Hepatocyte (in vitro differentiated cells): Measurements from ENCODE around the gene ADSS2. TPM values are rescaled to one million over a fixed set of nuclear protein-coding genes. Genes with fewer than 3 reads are reported as not detected.
"Not testable (repeated sequence)": the region's sequence is repeated elsewhere in the genome, so short reads cannot be mapped to it uniquely, and the experiment has no call there.

Experiments
- DNase-seq: peaks from one replicate; pipeline ENCODE4 v3.0.0-alpha.2; 2016; ENCODE audit warnings: low spot score
- H2AFZ ChIP-seq: fragments of 200-600 bp; sonication (generic); 2 replicates; pipeline ENCODE4 v1.6.0; 2016; ENCODE audit warnings: antibody characterized with exemption, mild to moderate bottlenecking
- H3K27ac ChIP-seq: fragments of 200-600 bp; sonication (generic); 2 replicates; pipeline ENCODE4 v1.5.1; 2016; ENCODE audit warnings: mild to moderate bottlenecking
- H3K27me3 ChIP-seq: fragments of 200-600 bp; sonication (generic); 2 replicates; pipeline ENCODE4 v1.6.1; 2016
- H3K36me3 ChIP-seq: fragments of 200-600 bp; sonication (generic); replicated peaks from 2 replicates; pipeline ENCODE4 v1.5.1; 2016; ENCODE audit warnings: low read depth; ENCODE audit not compliant: insufficient read depth
- H3K4me1 ChIP-seq: fragments of 200-600 bp; sonication (generic); 2 replicates; pipeline ENCODE4 v1.5.1; 2016; ENCODE audit warnings: mild to moderate bottlenecking, moderate library complexity; ENCODE audit not compliant: insufficient read depth
- H3K4me2 ChIP-seq: fragments of 200-600 bp; sonication (generic); 2 replicates; pipeline ENCODE4 v1.6.0; 2016
- H3K4me3 ChIP-seq: fragments of 200-600 bp; sonication (generic); 2 replicates; pipeline ENCODE4 v1.5.1; 2016; ENCODE audit warnings: mild to moderate bottlenecking
- H3K79me2 ChIP-seq: fragments of 200-600 bp; sonication (generic); 2 replicates; pipeline ENCODE4 v1.6.0; 2017; ENCODE audit warnings: mild to moderate bottlenecking
- H3K9me2 ChIP-seq: fragments of 200-600 bp; sonication (generic); replicated peaks from 2 replicates; pipeline ENCODE4 v1.6.0; 2017; ENCODE audit warnings: mild to moderate bottlenecking; ENCODE audit not compliant: insufficient read depth
- H3K9me3 ChIP-seq: fragments of 200-600 bp; sonication (generic); 2 replicates; pipeline ENCODE4 v1.5.1; 2016; ENCODE audit warnings: low read depth, mild to moderate bottlenecking
- H4K20me1 ChIP-seq: fragments of 200-600 bp; sonication (generic); 2 replicates; pipeline ENCODE4 v1.6.0; 2016; ENCODE audit warnings: mild to moderate bottlenecking; ENCODE audit not compliant: insufficient read depth, poor library complexity, severe bottlenecking
- CTCF ChIP-seq: fragments of 200-600 bp; sonication (generic); IDR thresholded peaks from 2 replicates; pipeline ENCODE4 v1.5.1; 2016; ENCODE audit warnings: antibody characterized with exemption, mild to moderate bottlenecking; ENCODE audit not compliant: poor library complexity
- EZH2 ChIP-seq: fragments of 200-600 bp; sonication (generic); IDR thresholded peaks from 2 replicates; pipeline ENCODE4 v1.6.1; 2016; ENCODE audit warnings: antibody characterized with exemption, mild to moderate bottlenecking, borderline replicate concordance
- EZH2phosphoT487 ChIP-seq: fragments of 200-600 bp; sonication (generic); IDR thresholded peaks from one replicate; pipeline ENCODE4 v1.6.1; 2018; ENCODE audit warnings: antibody characterized with exemption, mild to moderate bottlenecking, low read depth, moderate library complexity; ENCODE audit not compliant: unreplicated experiment, severe bottlenecking
- WGBS: methylation state at CpG from one replicate; pipeline ENCODE4 v1.1.6; 2016; ENCODE audit warnings: low lambda C conversion rate; ENCODE audit errors: missing lambda C conversion rate; 5-methylcytosine and 5-hydroxymethylcytosine counted together
- polyA plus RNA-seq: library from polyadenylated mRNA; unstranded; fragments of >200 nt; fragmentation: Nextera tagmentation; extraction: Ambion mirVana; gene quantifications from 2 replicates; pipeline ENCODE4 v1.2.1, GENCODE V29; 2016
- total RNA-seq: library from RNA; depleted of rRNA; stranded (reverse); fragments of >200 nt; gene quantifications from 2 replicates; pipeline ENCODE4 v1.2.3, GENCODE V29; 2014

Gene ADSS2
- total RNA-seq, result 42.3 and 45.8 TPM in 2 replicates
- polyA plus RNA-seq, result 24.2 and 27.2 TPM in 2 replicates

DNA sequence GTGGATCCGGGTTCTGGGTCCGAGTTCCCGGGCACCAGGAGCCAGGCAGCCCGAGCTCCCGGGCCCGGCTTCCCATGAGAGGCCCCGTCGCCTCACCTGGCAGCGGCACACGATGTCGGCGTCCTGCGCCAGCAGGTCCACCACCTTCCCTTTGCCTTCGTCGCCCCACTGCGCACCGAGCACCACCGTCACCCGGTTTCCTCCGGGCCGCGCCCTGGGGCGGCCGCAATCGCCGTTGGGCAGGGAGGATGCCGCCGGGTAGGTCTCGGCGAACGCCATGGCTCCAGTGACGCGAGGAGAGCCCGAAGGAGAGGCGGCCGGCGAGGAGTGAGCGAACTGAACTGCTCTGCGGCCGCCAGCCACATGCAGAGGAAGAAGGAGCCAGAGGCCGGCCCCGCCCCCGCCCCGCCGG lies at the start of gene ADSS2:
Gene ADSS2 (minus strand): TSS at position 371 of the 412 bp plus-strand sequence. CDS start 92 bp downstream, at position 279.
- peak within 1 kb of the TSS; percentile 95 for H3K27ac ChIP-seq
- no peak for DNase-seq
- peak within 1 kb of the TSS; percentile 60 for H3K4me3 ChIP-seq
- no peaks in the 10 kb centered on the region for H3K9me3 ChIP-seq
- H3K4me2 ChIP-seq, result peak within 1 kb of the TSS; percentile 89
- H3K4me1 ChIP-seq, result peaks cover 23% of the 10 kb centered on the region
- no peak for TF ChIP-seq CTCF
- TF ChIP-seq EZH2phosphoT487, result no peak
- TF ChIP-seq EZH2, result no peak
- under 1% methylated on average over 40 of the region's 45 CpGs for WGBS
- no peaks in the 10 kb centered on the region for H3K9me2 ChIP-seq
- H3K79me2 ChIP-seq, result peaks cover 44% of the 10 kb centered on the region
- H4K20me1 ChIP-seq, result no peaks in the 10 kb centered on the region
- no peaks in the 10 kb centered on the region for H3K27me3 ChIP-seq
- peak within 1 kb of the TSS; percentile 88 for H2AFZ ChIP-seq
- H3K36me3 ChIP-seq, result no peaks in the 10 kb centered on the region

DNA sequence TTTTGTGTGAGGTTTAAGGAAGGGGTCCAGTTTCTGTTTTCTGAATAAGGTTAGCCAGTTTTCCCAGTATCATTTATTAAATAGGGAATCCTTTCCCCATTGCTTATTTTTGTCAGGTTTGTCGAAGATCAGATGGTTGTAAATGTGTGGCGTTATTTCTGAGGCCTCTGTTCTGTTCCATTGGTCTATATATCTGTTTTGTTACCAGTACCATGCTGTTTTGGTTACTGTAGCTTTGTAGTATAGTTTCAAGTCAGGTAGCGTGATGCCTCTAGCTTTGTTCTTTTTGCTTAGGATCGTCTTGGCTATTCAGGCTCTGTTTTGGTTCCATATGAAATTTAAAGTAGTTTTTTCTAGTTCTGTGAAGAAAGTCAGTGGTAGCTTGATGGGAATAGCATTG lies 48.8 kb upstream of the ADSS2 start:
- H3K27me3 ChIP-seq, H3K79me2 ChIP-seq, H3K9me3 ChIP-seq, H2AFZ ChIP-seq, H3K36me3 ChIP-seq, H3K27ac ChIP-seq, H3K9me2 ChIP-seq, H3K4me2 ChIP-seq, H3K4me3 ChIP-seq, H3K4me1 ChIP-seq, DNase-seq, H4K20me1 ChIP-seq: not testable (repeated sequence)
- WGBS, result 86% methylated on average over 4 of the region's 4 CpGs

DNA sequence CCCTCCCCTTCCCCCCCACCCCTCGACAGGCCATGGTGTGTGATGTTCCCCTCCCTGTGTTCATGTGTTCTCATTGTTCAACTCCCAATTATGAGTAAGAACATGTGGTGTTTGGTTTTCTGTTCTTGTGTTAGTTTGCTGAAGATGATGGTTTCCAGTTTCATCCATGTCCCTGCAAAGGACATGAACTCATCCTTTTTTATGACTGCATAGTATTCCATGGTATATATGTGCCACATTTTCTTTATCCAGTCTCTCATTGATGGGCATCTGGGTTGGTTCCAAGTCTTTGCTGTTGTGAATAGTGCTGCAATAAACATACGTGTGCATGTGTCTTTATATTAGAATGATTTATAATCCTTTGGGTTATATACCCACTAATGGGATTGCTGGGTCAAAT lies 47.8 kb upstream of the ADSS2 start:
- not testable (repeated sequence) for H3K4me3 ChIP-seq, H3K79me2 ChIP-seq, H3K9me2 ChIP-seq, H2AFZ ChIP-seq, H3K4me1 ChIP-seq, H4K20me1 ChIP-seq, H3K36me3 ChIP-seq, H3K27me3 ChIP-seq, H3K9me3 ChIP-seq, H3K4me2 ChIP-seq, DNase-seq, H3K27ac ChIP-seq
- 93% methylated on average over 2 of the region's 2 CpGs for WGBS

- no peak overlapping the region for H3K27ac ChIP-seq
- no peaks in the 10 kb centered on the region for H3K79me2 ChIP-seq
- 81% methylated on average over 1 of the region's 1 CpG for WGBS
- no peaks in the 10 kb centered on the region for H3K9me3 ChIP-seq
- DNase-seq, result no peak
- no peaks in the 10 kb centered on the region for H3K27me3 ChIP-seq
- H2AFZ ChIP-seq, result no peak overlapping the region
- H3K4me3 ChIP-seq, result no peak overlapping the region
- H3K4me2 ChIP-seq, result no peak overlapping the region
- H3K36me3 ChIP-seq, result no peaks in the 10 kb centered on the region
- TF ChIP-seq EZH2phosphoT487, result no peak
- TF ChIP-seq CTCF, result no peak
- no peak for TF ChIP-seq EZH2
- no peaks in the 10 kb centered on the region for H3K4me1 ChIP-seq
- no peaks in the 10 kb centered on the region for H4K20me1 ChIP-seq
- H3K9me2 ChIP-seq, result no peaks in the 10 kb centered on the region
These were observed 46.1 kb upstream of the ADSS2 start for GRCh38 chr1:244497805-244498204.

- no peak overlapping the region for H3K4me3 ChIP-seq
- no peaks in the 10 kb centered on the region for H4K20me1 ChIP-seq
- TF ChIP-seq CTCF (no peak), EZH2phosphoT487 (no peak), EZH2 (no peak)
- no peaks in the 10 kb centered on the region for H3K36me3 ChIP-seq
- H3K79me2 ChIP-seq, result no peaks in the 10 kb centered on the region
- WGBS, result 67% methylated on average over 1 of the region's 1 CpG
- H3K9me2 ChIP-seq, result no peaks in the 10 kb centered on the region
- no peak for DNase-seq
- no peak overlapping the region for H2AFZ ChIP-seq
- no peak overlapping the region for H3K4me2 ChIP-seq
- no peak overlapping the region for H3K27ac ChIP-seq
- no peaks in the 10 kb centered on the region for H3K27me3 ChIP-seq
- no peaks in the 10 kb centered on the region for H3K9me3 ChIP-seq
- no peaks in the 10 kb centered on the region for H3K4me1 ChIP-seq
These were observed 44.5 kb upstream of the ADSS2 start for GRCh38 chr1:244496186-244496585.
